ENCODE results near the gene FAM221B.

FAM221B gene

DNA sequence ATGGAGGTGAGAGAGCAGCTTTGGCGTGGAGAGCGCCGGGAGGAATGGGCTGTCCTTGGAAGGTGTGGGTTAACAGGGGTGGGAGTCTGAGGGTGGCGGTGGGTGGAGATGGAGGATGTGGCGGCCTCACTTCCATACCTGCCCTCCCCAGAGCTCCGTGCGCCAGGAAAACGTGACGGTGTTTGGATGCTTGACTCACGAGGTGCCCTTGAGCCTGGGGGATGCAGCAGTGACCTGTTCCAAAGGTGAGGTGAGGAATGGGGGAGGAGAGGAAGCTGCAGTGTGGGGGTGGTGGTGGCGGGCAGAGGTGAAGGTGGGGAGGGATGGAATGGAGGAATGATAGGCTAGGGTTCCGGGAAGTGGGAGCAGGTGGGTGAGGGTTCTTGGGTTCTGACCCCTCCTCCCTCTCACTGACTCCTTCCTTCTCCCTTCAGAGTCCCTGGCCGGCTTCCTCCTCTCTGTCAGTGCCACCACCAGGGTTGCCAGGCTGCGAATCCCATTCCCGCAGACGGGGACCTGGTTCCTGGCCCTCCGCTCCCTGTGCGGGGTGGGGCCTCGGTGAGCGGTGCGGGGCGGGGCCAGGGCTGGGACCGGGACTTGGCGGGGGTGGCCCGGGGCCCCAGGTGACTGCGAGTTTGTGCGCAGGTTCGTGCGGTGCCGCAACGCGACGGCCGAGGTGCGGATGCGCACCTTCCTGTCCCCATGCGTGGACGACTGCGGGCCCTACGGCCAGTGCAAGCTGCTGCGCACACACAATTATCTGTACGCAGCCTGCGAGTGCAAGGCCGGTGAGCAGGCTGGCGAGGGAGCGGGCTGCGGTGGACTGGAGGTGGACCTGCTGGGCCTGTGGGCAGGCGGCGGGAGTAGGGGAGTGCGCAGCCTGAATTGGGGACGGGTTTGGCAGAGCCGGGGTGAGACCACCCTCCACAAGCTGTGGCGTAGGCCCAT, 17.6 kb upstream of the FAM221B start:
- DNase-seq: no peak

GRCh38 chr9:35844628-35845270, 16.2 kb upstream of the FAM221B start:
- DNase-seq: no peak

DNA sequence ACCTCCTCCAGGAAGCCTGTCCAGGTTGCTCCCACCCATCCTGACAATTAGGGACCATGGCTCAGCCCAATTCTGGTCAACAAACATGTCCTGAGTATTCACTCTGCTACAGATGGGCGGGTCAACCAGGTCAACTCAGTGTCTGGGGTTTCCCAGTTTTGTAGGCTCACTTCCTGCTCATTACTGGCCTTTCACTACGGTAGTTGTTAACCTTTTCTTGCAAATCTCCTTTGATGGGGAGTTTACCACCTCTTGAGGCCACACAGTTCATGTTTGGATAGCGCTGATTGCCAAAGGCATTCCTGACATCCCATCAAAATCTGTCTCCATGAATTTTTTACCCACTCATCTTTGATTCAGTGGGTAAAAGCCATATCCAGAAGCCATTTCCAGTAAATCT, 14.3 kb upstream of the FAM221B start:
- no peak for DNase-seq

- no peak for DNase-seq
These were observed 13.7 kb upstream of the FAM221B start for GRCh38 chr9:35842020-35842745.

DNA sequence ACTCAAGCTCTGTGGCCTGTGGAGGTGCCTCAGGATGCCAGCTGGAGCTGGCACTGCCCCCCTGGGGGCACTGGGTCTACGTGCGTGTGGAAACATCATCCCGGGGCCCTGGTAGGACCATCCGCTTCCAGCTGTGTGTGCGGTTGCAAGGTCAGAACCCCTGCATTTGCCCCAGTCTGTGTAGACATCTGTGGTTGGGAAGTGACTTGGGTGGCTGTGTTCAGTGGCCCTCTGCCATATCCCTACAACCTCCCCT, 13.0 kb upstream of the FAM221B start:
- no peak for DNase-seq

DNA sequence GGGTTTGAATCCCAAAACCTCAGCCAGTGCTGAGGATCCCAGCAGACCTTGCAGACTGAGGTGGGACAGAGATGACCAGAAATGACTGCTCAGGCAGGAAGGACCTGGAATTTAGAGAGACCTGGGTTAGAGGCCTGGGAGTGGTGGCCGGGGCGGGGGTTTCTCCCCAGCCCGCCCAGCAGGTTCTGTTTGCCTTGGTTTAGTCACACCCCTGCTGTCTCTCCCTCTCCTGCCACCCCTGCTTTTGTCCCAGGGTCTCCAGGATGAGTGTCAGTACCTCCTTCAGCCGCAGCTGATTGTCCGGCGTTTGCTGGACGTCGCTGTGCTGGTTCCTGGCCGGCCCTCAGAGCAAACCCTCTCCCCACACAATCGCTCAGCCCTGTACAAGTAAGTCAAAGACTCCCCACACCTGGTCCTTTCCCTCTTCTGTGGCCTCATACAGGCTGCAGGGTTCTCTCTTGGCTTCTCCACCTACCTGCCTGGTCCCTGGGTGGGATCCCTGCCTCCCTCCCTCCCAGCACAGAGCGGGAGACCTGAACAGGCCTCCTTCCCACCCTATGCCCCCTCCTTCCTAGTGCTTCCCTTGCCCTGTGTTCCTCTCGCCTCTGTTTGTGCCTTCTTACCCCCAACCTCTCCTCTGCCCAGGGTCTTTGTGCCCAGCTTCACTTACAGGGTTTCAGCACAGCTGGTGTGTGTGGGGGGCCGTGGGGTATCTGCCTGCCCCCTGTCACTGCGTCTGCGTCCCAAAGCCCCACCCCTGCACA, 12.5 kb upstream of the FAM221B start:
- no peak for DNase-seq

GRCh38 chr9:35839926-35840325, 11.4 kb upstream of the FAM221B start:
- no peak for DNase-seq

GRCh38 chr9:35836595-35836994, 8.1 kb upstream of the FAM221B start:
- DNase-seq: no peak

DNA sequence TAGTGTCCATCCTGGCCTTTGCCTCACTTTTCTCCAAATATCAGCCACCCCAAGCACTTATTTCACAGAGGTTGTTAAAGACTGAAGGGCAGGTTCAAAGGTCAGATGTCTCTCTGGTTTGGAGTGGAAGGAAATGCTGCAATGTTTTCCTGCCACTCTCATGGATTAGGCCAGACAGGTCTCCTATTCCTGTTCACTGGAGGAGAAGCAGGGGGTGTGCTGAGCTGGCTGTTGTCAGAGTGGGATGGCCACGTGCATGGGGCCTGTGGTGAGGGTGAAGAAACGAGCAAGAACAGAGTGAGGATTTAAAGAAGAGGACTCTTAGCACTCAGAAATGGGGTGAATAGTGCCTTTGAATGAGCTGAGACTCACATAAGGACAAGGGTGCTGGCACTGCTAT, 7.2 kb upstream of the FAM221B start:
- DNase-seq: no peak

- DNase-seq: no peak
These were observed 6.7 kb upstream of the FAM221B start for GRCh38 chr9:35835216-35835632.

DNA sequence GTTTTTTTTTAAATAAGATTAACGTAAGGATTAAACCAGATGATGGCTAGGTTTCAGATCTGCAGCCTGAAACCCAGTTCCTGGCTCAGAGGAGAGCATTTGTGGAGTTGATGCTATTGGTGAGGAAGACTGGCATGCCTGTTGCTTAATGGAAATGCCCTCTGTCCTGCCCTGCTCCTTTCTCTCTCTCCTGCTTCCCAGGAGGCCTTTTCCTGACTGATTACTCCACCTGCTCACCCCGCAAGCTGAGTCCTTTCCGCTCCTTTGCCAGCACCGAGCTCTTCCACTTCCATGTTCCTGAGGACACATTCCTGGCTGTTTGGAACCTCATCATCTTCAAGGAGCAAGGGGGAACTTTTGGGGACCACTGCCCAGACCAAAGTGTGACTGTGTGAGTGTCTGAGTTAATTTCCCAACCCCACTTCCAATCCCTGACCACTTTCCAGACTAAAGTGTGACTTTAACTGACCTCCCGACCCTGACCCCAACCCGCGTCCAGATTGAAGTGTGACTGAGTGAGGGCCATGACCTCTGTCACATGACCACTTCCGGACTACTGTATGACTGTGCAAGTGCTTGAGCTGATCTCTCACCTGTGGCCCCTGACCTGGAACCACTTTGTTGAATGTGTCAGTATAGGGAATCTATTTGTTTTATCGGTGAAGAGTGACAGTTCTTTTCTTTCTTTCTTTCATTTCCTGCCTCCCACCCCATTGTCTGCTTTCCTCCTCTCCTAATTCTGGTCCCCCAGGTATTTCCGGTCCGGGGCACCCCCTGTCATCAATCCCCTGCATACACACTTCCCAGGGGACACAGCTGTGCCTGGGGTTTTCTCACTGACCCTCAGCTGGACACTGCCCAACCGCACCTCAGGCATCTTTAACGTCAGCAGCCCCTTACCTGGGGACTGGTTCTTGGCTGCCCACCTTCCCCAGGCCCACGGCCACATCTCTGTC, 6.0 kb upstream of the FAM221B start:
- no peak for DNase-seq

- no peak for DNase-seq
These were observed 4.3 kb upstream of the FAM221B start for GRCh38 chr9:35832814-35833213.

- no peak for DNase-seq
These were observed 2.5 kb upstream of the FAM221B start for GRCh38 chr9:35831040-35831439.

DNA sequence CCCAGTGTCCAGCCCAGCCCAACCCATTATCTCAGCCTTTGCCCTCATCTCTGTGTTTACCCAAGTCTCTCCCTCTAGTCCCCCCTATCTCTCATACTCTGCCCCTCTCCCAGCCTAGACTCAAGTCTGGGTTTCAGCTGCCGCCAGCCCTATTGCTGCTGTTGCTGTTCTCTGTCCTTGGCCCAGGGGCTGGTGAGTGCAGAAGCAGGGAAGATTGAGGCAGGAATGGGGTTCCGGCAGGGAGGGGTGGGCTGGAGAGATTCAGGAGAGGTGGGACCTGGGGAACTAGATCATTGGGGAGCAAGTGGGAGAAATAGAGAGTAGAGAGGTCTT, 1.2 kb upstream of the FAM221B start:
- DNase-seq: no peak

DNA sequence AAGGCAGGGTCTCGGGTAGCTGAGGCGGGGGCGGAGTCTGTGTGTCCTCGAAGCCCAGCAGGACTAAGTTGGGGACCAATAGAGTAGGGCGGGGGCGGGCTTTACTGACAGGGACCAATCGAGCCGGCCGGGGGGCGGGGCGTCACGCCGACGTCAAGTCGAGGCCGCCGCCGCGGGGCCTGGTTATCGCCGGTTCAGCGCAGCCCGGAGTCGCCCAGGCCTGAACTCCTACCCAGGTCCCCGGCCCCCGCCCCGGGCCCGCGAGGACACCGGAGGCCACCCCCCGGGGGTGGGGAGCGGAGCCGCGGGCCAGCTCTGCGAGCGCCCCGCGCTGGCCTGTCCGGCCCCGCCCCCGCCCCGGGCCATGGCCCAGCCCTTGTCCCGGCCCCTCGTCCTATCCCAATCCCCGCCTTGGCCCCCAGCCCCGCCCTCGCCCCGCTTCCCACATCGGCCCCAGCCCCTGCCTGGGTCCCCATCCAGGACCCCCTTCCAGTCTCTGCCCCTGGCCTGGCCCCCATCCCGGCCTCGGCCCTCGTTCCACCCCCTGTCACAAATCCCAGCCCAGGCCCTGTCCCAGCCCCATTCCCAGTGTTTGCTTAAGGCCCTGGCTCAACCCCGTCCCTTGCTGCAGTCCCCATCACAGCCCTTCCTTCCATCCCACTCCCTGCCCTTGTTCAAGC, 692 bp upstream of the FAM221B start, which contains the start of gene TMEM8B:
Gene TMEM8B, plus strand, starts transcription at position 145 of the 680 bp plus-strand sequence. Its CDS starts 220 bp downstream, at position 365.
- DNase-seq: no peak

- no peak for DNase-seq
These were observed 1.0 kb downstream of the FAM221B start for GRCh38 chr9:35827486-35827885.

GRCh38 chr9:35826071-35826701, 2.3 kb downstream of the FAM221B start:
- no peak for DNase-seq

DNA sequence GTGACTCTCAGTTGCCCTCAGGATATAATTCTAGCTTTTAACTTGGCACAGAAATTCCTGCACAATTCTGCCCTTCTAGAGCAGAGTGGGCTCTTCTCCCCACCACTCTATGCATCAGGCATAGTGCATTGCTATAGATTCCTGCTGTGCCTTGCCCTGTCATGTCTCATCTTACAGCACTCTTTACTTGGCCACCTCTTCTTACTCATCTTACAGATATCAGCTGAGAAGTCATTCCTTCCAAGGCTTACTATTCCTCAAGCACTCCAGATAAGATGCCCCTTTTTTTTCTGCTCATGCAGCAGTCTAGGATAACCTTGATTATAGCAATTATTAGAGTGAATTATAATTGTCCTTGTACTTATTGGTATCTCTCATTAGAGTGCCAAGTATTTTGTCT, 5.6 kb downstream of the FAM221B start:
- DNase-seq: no peak

DNA sequence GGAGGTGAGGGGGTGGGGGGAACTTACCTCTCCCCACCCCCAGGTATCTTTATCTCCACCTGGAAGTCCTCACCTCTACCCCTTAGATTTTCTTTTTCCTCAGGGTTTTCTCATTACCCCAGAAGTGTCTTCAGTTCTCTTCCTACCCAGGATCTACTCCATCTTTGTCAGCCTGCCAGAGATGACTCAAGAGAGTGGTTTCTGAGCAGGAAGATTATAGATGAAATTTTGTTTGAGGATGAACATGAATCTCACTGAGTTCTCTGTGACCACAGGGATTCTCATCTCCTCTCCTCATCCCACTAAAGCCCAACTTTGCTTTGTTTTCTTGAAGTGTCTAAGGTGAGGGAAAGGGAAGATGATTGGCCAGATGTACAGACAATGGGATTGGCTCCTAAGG, 8.5 kb downstream of the FAM221B start:
- no peak for DNase-seq

DNA sequence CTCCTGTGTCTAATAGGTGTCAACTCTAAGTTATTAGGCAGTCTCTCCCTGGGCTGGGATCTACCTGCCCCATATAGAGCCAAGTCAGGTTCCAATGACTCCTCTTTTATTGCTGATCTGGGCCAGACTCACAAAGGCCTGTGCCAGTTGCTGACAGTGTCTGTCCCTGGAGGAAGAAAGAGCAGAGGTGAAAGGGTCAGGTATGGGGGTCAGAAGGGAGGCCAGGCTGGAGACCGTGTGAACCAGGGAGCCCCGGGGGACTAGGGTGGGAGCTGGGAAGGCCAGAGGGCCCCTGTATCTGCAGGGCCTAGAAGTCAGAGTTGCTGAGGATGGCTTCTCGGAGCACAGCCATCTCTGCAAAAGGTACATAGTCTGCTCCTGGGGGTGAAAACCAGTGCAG, 10.2 kb downstream of the FAM221B start:
- no peak for DNase-seq

DNA sequence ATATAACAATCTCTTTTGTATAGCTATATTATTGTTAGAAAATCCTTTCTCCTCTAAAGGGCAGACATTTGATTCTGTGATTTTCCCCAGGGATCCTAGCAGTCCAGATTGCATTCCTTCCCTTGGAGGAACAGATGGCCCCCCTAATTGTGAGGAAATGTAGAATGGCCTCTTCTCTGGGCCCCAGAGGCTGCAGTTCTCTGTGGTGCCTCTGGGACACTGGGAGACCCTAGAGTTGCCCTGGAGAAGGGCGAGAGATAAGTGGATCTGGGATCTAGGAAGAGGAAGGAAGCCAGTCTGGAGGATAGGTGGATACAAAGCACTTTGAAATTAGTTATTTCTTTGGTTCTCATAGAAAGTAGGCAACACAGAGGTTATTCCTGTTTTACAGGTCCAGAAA, 11.8 kb downstream of the FAM221B start:
- no peak for DNase-seq
